Activated T-cell treated with anti-CD3 and anti-CD28 coated beads, Interleukin-2, amount 50 U/mL, for 48 hours (primary cell): Measurements from ENCODE around the gene LNP1.
"Not testable (repeated sequence)": the region's sequence is repeated elsewhere in the genome, so short reads cannot be mapped to it uniquely, and the experiment has no call there.

Experiments used
- DNase-seq, 2 experiments: peaks; one replicate each; pipeline ENCODE4 v3.0.0-alpha.2; 2020

Gene LNP1, protein sequence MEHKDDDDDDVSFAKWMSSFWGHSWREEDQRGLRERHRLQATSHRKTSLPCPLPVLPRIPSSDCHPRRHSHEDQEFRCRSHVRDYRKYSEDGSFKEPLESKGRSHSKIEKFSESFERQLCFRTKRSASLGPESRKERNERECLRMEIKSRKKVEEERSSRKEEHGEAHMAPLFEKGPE

DNA sequence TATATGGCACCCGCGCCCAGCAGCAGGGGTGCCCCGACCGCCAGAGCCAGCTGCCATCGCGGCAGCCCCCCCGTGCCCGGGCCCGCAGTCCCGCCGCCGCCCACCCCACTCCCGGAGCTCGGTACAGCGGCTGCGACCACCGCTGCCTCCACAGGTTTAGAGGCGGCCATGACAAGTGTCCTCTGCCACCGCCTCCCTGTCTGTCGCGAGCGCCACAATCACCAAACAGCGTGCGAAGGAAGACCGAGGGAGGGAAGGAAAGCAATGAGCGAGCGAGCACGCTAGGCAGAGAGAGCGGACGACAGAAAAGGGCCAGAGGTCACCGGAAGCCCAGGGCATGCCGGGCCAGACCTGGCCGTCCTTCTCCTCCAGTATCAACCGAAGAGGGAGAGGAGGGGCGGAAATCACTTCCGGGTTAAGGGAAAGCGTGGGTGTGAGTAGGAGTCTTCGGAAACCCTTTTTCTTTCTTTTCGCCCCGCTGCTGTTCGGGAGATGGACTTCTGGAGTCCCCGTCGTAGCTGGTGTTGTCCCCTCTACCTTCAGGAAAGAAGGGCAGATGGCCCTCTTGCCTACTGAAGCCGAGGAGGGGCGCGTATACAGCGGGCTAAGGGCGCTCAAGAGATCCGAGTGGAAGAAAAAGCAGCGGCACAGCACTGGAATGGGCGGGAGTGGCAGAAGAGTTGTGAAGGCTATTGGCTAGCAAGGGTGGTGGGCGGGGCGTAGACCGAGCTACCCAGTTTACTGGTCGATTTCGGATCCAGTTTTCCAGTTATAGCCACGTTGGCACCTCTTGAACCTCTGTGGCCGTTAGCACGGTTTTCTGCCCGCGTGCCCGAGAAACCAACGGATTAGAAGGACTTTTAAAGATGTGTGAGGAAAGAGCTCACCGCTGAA, at the start of gene LNP1, which contains the start of gene TOMM70:
Gene LNP1 (plus strand): TSS at position 760 of the 894 bp plus-strand sequence. CDS start 28,191 bp downstream, outside the sequence.
Gene TOMM70 (minus strand): TSS at position 310 of the 894 bp plus-strand sequence. CDS start 140 bp downstream, at position 170.
- peak; percentile 97 for DNase-seq

DNA sequence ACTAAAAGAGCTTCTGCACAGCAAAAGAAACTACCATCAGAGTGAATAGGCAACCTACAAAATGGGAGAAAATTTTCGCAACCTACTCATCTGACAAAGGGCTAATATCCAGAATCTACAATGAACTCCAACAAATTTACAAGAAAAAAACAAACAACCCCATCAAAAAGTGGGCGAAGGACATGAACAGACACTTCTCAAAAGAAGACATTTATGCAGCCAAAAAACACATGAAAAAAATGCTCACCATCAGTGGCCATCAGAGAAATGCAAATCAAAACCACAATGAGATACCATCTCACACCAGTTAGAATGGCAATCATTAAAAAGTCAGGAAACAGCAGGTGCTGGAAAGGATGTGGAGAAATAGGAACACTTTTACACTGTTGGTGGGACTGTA, 49.6 kb upstream of the LNP1 start:
- DNase-seq: not testable (repeated sequence)

DNA sequence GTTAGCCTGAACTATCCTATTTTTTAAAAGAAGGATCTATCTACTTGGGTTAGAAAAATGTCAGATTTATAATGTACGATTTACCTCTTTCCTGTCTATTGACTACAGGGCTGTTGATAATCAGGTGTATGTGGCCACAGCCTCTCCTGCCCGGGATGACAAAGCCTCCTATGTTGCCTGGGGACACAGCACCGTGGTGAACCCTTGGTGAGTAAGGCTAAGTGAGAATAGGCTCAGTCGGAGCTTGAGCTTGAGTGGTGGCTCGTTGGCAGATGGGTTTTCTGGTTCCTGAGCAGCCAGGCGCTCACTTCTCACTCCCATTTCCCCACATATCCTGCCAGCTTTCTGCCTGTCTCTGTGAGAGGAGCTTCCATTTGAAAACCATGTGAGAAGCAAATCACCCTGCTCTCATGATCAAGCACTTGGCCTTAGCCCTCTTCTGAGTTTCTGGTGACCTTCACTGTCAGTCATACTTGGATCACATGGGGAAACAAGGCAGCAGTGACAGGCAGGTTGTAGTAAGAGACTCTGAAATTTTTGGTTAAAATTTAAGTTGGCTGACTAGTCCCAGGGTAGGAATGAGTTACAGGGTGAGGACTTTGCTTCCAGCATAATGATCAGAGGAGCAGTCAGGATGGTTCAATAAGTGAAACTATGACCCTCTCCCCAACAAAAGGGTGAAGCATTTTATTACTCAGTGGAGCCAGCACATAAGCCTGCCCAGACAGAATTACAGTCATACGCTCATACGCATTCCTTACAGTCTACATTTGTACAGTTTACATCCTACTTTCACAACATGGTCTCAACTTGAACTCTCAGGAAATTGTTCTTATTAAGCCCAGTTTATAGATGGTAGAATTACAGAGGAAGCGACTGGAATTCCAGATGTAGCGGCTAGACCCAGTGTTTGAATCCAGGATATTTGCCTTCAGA, 48.8 kb upstream of the LNP1 start:
- DNase-seq: no peak

DNA sequence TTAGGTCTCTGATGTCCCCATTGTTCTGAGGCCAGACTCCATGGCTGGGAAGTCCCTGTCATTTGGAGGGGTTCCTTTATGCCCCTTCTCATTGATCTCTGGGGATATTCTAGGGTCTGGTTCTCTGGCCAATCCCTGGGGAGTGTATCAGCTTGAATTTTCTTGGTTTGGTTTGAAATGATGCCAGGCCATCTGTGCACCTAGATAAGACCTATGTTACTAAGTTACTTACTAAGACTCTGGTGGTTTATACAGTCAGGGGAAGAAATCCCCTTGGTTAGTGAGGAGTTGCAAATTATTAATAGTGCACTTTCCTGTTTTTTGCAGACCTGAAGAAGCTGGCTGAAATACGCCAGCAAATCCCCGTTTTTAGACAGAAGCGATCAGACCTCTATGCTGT, 46.5 kb upstream of the LNP1 start:
- DNase-seq: no peak

DNA sequence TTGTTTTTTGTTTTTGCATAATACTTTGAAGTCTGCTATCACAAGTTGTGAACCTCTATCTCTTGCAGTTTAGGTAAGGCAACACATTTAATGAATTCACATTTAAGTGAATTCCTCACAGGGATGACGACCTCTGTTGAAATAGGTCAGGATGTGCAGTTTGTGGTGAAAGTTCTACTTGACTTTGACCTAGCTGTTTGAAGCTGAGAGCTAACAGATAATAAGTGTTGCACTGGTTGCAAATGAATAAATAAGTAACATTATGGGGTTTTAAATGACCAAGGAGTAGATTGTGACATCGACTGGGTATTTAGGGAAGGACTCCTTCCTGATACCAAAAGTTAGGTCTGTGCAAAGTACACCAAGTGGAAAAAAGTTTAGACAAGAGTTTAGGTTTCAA, 42.9 kb upstream of the LNP1 start:
- no peak for DNase-seq

DNA sequence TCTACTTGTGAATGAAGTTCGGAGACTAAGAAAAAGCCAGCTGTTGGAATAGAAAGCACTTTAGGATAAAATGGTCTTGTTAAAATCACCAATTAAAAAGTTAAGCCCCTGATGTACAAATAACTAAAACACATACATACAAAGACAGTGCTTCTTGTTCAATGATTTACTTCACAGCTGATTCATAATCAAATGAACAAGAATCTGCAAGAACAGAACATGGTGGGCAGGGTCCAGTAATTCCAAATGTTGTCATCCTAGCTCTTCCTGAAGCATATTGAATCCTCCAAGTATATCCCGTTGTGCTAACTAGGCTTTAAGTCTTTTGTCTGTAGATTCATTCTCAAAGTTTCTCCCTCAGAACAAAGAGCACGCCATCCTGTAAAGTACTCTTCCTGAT, 42.3 kb upstream of the LNP1 start:
- no peak for DNase-seq

DNA sequence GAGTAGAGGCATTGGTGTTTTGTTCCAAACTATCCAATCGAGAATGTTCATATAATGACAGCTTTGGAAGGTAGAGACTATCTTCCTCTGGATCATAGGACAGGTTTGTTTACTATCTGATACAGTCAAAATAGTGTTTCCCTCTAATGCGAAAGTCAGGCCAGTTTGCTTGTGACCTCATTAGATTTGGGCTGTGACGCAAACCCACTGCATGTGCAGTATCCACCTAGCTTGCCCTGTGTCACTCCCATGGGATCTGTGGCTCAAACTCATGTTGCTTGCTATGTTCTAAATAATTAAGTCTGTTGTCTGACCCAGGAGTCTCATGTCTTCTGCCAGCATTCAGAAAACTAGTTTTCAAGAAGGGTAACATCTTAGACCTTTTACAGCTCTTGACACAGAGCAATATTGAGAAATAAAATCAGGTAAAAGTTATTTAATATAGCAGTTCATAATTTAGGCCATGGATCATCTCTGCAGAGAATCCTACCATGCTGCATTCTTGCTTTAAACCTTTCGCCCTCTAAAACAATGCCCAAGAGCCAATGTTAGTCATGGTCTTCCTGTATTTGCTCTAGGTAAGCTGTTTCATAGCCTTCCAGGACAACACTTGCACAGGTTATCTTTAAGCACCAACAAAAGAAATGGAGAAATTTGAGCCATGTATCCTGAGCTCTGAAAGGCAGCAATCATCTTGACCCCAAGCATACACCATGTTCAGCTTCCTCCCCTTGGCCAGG, 40.4 kb upstream of the LNP1 start:
- no peak for DNase-seq

DNA sequence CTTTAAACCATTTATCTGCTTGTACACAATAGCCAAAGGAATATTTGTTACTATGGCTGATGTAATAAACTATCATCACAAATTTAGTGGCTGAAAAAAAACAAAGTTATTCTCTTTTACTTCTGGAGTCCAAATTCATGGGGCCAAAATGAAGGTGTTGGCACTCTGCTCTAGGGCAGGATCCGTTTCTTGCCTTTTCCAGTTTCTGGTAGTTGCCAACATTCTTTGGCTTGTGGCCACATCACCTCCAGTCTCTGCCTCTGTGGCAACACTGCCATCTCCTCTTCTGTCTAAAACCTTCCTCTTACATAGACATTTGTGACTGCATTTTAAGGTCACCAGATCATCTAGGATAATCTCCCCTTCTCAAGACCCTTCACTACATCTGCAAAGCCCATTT, 39.4 kb upstream of the LNP1 start:
- no peak for DNase-seq

DNA sequence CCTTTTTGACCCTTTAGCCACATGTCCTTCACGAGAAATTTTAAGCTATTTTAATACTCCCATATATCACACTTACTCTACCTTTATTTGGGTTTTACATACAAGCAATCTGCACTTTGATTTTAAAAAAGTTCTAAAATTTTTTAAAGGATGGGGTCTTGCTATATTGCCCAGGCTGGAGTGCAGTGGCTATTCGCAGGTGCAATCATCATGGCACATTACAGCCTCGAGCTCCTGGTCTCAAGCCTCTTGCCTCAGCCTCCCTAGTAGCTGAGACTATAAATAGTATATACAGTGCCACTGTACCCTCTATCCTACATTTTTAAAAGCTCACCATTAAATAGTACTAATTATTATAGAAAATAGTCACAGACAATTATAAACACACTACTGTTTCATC, 36.9 kb upstream of the LNP1 start:
- DNase-seq: no peak

DNA sequence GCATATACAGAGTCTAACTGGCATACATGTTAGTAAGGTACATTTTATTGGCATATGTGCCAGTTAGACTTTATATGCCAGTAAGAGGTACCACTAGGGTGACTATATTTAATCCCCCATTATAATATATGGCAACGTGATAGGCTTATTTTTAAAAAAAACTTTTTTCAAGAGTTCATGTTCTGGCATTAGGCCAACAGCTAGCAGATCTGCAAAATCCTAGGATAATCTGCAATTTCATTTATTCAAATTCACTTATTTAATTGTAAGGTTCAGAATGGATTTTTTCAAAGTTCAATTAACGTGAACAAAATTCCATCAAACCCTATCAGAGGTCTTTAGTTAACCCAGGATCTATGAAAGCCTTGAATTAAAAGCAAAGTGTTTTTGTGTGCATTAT, 34.9 kb upstream of the LNP1 start:
- no peak for DNase-seq

DNA sequence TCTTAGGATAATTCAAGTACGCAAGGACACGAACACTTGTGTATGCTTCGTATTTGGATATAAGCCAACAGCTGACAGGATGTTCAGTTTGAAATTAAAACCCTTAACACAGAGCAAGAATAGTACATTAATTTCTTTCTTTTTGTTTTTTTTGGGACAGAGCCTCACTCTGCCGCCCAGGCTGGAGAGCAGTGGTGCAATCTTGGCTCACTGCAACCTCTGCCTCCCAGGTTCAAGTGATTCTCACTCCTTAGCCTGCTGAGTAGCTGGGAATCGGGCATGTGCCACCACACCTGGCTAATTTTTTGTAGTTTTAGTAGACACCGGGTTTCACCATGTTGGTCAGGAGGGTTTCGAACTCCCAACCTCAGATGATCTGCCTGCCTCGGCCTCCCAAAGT, 32.9 kb upstream of the LNP1 start:
- DNase-seq: no peak

DNA sequence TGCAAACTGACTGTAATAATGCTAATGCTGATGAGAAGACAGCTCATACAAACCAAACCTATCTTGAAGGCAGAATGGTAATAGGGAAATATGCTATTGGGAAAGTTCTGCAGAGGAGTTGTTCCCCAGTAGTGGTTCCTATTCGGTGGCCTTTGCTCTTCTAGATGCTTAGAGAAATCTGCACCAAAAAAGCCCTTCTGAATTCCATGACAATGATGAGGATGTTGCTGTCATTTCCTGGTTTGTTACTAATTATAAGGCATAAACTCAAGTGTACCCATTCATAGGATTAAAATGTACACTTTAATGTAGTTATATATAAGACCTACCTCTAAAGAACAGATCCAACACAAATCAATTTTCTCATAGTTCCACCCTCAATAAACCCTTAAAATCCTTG, 30.6 kb upstream of the LNP1 start:
- no peak for DNase-seq

DNA sequence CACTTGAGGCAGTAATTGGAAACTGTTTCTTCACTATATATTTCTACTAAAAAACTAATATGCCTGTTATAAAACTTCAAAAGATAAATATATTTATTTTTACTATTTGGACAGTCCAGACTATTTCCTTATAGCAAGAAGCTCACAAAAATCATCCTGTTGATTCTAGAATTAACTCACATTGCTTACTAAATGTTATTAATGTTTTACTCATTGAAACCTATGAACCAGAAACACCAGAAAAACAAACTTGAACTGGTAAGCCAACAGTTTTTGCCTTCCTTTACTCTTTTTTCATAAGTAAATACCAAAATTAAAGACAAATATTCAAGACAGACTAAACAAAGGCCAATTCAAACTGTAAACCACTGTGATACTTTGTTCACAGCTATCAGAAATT, 26.8 kb upstream of the LNP1 start:
- DNase-seq: no peak

DNA sequence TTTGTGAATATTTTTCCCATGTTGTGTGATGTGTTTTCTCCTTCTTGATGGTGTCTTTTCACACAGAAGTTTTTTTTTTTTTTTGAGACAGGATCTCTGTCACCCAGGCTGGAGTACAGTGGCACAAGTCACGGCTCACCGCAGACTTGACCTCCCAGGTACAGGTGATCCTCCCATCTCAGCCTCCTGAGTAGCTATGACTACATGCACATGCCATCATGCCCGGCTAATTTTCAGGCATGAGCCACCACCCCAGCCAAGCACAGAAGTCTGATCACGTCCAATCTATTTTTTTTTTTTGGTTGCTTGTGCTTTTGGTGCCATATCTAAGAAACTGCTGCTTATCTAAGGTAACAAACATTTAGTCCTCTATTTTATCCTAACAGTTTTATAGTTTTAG, 25.0 kb upstream of the LNP1 start:
- no peak for DNase-seq

DNA sequence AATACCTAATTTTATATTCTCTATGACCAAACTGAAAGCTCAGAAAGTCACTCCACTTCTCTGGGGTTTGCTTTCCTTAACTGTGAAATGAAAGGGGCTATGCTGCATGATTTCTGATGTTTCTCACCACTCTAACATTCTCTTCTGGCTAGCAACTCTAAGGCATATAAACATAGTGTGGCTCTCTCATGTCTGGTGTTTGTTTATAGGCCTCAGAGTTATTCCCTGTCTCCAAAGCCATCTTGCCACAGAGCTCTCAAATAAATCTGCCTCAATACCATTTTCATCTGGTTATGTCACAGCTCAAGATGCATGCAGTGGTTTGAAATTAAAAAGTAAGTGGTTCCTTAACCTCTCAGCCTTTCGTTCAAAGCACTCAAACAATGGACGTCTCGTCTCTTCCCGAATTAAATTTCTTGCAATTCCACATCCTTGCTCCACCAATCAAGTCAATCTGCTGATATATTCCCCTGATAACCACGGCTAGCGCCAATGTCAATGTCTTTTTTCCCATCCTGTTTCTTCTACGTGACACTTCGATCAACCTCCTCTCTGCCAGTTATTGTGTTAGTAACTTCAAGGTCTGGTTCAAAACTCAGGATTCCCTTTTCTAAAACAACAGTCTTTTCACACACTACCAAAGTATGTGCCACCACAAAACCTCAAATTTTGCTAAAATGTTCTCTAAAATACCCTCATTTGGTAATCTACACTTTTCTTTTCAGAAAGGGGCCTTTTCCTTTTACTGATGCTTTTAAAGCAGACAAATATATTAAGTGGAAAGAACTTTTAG, 16.4 kb upstream of the LNP1 start:
- DNase-seq: no peak

DNA sequence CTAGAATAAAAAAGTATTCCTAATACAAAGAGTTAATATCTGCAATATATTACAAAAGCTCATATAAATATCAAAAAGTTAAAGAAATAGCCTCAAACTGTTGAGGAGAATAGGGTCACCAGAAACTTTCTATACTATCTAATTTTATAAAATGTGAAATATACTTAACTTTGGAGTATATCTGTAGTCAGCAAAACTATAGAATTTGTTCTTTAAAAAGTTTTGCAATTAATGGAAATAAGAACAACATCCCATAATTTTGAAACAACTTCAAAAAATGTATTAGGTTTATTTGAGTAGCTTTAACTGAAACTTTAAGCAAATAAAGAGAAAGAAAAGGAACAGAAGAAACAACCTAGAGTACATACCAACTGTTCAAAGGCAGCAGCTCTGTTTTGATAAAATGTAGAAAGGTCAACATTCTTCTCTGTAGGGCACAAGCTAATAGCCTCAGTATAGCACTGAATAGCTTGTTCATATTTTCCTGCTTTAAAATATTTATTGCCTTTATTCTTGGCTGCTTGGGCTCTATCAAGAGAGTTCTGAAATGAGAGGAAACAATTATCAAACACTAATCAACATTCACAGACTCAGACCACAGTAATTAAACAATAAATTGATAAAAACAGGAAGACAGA, 14.8 kb upstream of the LNP1 start:
- no peak for DNase-seq

DNA sequence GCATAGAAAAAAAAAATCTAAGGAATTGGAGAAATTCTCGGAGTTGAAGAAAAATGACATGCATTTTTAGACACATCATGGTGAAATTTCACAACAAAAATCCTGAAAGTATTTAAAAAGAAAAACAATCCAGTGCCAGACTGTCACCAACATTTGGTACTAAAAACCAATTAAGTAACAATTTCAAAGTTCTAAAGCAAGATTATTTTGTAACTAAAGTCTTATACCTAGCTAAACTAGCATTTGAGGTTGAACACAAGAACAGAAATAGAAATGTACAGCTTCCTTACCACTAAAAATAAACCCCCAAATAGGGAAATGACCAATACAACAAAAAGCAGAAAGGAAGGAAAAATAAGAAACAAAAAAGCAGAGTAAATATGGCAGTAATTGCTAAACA, 12.3 kb upstream of the LNP1 start:
- DNase-seq: no peak

DNA sequence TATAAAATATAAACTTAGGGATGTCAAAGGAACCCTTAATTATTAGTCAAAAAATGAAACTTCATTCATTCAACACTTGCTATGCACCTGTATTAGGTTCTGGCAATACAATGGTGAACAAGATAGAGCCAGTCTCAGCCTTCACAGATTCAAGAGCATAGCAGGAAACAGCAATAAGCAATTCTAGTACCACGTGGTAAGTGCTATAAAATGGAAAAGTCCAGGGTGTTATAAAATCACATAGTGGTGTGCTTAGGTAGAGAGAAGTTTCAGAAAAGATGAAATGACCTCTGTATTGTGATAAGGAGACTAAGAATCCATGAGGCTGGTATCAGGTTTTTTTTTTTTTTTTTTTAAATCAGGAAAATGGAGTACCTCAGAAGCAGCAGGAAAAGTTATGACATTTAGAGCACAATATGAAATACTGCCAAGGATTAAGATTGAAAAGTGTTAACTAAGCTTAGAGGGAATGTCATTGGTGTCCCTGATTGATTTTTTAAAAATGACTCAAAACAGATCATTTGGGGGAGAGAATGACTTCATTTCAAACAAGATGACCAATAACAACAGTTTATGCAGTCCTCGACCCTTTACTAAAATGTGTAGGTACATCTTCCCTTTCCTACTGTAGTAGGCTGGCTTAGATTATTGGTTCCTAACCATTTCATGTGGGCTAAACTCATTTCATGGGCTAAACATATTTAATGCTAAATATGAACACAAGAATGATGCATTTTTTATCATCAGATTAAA, 5.5 kb upstream of the LNP1 start:
- DNase-seq: no peak

DNA sequence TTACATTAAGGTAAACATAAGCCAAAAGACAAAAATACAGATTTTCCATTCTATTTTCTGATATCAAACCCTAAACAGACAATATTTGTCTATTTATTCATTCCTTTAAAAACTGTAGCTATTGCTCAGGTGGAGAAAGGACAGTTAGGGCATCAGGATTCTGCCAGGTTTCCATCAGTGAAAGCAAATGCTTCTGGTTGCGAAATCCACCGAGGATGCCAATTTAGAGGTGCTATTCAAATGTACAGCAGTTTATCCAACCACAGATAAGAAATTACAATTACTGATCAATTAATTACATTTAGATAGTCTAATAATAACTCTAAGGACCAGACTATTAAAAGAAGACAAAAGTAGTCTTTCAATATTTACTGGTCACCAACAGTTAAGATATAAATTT, 4.4 kb upstream of the LNP1 start:
- DNase-seq: no peak

DNA sequence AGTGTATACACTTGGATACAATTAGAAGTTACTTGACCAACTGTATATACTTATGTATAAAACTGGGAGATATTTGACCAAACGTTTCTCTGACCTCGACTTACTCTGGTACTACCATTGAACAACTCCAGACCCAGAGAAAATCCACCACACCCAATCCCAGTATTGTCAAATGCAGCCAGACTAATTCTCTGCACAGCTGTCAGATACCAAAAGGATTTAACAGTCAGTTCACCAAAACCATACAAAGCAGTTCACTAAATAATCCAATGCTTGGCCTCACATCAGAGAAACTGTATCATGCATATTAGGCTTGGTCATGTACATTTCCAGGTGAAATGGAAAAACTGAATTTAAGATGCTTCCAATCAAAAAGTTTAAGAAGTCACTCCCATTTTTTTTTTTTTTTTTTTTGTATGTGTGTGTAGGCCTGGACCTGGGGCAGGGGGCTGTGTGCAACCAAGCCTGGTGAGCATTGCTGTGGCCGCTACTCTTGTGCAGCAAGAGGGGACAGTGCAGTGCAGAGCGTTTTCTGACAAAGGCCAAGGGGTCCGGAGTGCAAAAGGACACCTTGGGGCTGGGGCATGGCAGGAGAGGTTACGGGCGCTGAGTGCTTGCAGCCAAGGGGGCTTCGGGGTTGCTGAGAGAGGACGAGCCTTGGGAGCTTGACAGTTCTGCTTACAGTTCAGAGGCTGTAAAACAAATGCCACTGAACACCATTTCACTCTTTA, 1.8 kb upstream of the LNP1 start:
- DNase-seq: no peak
